GM21423 (cell line): ENCODE results near the gene B3GNT9.

Source experiments
- ATAC-seq: cut with Tn5 transposase; IDR thresholded peaks from one replicate; pipeline ENCODE4 v1.9.1; 2021; ENCODE audit warnings: mild to moderate bottlenecking, moderate library complexity; ENCODE audit not compliant: unreplicated experiment

B3GNT9 gene

GRCh38 chr16:67185651-67186134 lies 34.9 kb upstream of the B3GNT9 start:
- ATAC-seq = no peak

DNA sequence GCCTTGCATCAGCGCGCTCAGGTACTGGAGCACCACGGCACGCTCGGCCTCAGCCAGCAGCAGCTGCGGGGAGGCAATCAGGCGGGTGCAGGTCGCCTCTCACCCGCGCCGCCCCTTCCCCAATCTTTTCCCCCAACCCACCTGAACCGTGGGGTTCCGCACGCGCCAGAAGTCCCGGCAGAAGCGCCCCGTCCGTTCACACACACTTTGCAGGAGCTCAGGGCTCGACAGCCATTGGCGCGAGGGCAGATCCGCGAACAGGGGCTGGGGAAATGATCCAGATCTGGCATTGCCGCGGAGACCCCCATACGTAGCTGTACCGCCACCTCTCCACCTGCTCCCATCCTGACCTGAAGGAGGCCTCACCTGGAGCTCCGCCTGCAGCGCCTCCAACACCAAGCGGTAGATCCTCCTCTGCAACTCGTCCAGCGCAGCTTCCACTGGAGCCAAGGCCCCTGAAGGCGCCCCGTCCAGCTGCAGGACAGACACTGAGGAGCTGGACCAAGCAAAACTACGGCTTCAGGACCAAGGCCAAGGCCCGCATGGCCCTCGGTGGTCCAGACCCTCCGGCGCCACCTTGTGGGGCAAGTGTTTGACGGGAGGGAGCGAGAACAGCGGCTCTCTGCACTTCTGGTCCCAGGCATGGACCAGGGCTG lies 34.3 kb upstream of the B3GNT9 start:
- peak; percentile 21 for ATAC-seq

DNA sequence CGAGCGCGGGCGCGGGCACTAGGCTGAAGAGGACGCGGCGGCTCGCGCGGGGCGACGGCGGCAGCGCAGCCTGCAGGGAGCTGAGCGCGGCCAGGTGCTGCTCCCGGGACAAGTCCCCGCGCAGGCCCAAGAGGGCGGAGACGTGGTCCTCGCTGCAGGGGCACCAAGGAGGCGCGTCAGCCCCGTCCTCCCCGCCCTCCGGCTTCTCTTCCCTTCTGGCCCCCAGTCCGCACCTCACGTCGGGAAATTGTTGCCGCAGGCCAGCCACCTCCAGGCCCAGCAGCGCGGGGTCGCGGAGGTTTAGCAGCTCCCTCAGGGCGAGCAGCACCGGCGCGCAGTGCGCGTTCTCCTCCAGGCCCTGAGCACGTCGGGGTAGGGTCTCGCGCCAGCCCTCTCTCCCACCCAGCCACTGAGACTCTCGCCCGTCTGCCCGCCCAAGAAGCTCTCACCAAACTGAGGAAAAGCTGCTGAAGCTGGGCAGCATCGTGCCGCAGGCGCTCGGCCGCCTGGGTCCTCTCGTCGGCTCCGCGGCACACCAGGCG lies 33.7 kb upstream of the B3GNT9 start:
- ATAC-seq = peak; percentile 6

GRCh38 chr16:67183627-67184452 lies 33.0 kb upstream of the B3GNT9 start, which contains the start of gene MATCAP1:
Gene MATCAP1, minus strand, starts transcription at chr16:67183963. Its CDS starts 3,353 bp downstream, at chr16:67180610.
- peak; percentile 92 for ATAC-seq

- ATAC-seq = no peak
Observed at GRCh38 chr16:67183284-67183626, 32.5 kb upstream of the B3GNT9 start.

DNA sequence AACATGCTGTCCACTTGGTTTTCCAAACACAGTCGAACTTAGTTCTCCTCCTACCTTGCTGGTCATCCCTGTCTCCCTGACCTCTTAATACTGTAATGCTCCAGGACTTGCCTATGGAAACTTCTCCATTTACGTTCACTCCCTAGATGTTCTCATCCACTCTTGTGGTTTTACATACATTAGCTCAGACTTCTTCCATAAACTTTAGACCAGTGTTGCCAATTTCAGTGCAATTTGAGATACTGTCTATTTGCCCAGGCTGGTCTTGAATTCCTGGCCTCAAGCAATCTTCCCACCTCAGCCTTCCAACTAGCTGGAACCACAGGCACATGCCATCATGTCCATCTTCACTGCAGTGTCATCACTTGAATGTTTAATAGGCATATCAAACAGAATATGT lies 31.5 kb upstream of the B3GNT9 start:
- ATAC-seq = no peak

DNA sequence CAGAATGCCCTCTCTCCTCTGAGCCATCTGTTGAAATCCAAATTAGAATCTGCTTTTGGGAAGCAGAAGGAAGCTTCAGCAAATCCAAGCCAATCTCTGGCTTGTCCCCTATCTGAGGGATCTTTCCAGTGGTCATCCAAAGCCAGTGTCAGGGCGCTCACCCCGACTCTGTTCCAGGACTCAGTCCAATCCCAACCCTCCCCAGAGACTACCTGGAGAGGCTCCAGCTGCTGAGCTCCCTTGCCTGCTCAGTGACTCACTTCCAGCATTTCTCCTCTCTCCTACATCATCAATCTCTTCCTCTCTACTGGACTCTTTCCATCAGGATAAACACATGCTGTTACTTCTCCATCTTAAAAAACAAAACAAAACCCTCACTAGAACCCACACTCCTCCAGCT lies 30.5 kb upstream of the B3GNT9 start:
- no peak for ATAC-seq

DNA sequence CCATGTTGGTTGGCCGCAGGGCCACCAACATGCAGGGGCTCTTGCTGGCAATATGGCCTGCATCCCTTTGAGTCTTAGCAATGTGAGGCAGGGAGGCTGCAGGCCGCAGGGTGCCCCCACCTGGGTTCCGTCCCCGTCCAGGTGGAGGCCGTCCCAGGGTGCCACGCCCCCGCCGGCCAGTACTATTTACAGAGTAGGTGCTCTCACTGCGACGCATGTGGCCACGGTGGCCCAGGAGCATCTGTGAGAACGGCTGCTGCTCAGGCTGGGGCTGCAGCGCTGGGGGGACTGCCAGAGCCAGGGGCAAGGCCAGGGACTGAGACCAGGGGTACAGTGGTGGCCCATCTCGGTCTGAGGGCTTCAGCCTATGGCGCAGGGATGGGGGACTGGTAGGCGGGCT lies 29.4 kb upstream of the B3GNT9 start:
- ATAC-seq = no peak

DNA sequence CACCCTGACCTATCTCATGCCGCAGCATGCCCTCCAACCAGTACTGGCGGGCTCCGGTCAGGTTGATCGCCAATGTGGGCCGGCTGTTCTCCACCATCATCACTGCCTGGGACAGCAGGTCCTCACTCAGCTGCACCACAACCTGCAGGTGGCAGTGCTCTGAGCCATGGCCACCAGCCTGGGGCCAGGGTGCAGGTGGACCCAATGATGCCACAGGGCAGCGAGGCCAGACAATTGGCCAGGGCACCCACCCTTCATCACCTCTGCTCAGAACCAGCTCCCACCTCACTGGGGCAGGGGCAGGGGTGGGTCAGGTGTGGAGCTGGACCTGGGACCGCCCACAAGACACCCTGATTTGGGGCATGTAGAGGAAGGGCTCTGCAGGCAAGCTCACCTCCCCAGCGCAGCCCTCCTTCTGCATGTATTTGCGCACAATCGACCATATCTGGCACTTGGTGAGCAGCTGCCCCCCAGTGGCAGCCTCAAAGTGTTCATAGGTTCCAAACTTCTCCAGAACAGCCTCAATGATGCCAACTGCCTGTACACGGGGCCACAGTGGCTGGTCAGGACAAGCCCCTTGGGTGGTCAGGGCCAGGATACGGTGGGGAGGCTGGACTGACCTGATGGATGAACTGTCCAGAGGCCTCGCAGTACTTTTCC lies 28.8 kb upstream of the B3GNT9 start:
- ATAC-seq = no peak

DNA sequence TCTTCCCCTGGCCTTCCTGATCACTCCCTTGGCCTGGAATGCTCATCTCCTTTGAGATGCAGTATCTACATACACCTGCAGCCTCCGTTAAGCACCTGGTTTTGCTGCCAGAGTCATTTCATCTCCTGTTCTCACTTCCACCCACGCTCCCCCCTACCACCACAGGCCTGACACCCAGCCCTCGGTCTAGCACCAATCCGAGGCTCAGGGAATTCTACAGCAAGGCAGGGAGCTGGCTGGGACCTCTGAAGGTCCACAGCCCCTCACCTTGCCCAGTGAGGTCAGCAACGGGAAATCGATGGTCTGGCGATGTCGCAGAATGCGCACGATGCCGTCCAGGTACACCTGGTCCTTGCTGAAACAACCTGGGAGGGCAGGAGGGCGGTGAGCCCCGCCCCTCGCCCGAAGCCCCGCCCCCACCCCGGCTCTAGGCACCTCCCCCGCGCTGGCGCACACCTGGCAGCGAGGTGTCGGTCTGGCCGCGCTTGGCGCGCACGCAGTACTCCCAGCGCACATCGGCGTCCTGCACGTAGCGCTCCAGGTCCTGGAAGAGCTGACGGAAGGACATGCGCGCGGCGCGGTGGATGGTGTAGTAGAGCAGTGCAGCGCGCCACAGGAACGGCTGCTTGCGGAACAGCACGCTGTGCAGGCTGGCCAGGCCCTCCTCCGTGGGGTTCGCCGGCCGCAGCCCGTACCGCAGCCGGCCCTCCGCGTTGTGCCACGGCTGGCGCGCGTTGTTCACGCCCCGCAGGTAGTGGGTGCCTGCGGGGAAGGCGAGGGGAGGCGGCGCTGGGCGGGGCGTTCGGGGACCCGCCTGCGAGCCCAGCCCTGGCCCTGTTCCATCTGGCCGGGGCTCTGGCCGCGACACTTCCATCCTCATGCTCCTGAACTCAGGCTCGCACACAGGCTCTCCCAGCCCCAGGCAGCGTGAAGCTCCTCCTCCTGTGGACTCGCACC lies 27.2 kb upstream of the B3GNT9 start:
- no peak for ATAC-seq

GRCh38 chr16:67176662-67177061 lies 25.9 kb upstream of the B3GNT9 start:
- ATAC-seq = no peak

GRCh38 chr16:67174706-67175231 lies 24.0 kb upstream of the B3GNT9 start:
- ATAC-seq = no peak

DNA sequence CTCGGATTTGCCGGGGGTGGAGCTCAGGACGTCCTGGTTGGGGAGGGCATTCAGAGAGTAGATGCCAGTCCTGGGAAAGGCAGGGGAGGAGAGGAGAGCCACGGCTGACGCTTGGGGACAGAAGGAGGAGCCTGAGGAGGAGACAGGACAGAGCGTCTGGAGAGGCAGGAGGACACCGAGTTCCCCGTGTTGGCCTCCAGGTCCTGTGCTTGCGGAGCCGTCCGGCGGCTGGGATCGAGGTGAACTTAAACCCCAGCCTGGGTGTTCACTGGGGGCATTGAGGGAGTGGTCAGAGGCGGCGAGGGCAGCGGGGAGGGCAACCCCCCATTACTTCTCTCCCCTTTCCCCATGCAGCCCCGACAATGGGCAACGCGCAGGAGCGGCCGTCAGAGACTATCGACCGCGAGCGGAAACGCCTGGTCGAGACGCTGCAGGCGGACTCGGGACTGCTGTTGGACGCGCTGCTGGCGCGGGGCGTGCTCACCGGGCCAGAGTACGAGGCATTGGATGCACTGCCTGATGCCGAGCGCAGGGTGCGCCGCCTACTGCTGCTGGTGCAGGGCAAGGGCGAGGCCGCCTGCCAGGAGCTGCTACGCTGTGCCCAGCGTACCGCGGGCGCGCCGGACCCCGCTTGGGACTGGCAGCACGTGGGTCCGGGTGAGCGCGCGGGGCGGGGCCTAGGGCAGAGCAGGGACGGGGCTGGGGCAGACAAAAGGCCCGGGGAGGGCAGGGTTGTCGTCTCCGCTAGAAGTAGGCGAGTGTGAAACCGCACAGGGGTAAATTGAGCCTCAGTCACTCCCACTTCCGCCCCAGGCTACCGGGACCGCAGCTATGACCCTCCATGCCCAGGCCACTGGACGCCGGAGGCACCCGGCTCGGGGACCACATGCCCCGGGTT lies 23.3 kb upstream of the B3GNT9 start:
- ATAC-seq = peak; percentile 35

DNA sequence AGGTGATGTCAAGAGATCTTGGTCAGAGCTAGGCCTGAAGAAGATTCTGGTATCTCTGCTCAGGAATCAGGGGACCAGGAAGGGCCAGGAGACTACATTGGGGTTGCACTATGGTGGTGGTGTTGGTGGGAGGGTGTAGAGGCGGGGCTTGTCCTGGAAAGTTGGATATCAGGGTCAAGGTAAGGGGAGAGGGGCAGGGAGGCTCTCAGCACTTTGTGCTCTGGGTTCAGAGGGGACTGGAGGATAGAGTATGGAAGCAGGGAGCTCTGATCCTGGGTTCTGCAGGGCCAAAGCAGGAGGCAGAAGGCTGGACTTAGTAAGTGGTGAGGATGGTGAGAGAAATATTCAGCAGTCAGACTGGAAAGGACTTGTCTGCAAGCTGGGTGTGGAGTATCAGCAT lies 22.5 kb upstream of the B3GNT9 start:
- ATAC-seq = no peak

DNA sequence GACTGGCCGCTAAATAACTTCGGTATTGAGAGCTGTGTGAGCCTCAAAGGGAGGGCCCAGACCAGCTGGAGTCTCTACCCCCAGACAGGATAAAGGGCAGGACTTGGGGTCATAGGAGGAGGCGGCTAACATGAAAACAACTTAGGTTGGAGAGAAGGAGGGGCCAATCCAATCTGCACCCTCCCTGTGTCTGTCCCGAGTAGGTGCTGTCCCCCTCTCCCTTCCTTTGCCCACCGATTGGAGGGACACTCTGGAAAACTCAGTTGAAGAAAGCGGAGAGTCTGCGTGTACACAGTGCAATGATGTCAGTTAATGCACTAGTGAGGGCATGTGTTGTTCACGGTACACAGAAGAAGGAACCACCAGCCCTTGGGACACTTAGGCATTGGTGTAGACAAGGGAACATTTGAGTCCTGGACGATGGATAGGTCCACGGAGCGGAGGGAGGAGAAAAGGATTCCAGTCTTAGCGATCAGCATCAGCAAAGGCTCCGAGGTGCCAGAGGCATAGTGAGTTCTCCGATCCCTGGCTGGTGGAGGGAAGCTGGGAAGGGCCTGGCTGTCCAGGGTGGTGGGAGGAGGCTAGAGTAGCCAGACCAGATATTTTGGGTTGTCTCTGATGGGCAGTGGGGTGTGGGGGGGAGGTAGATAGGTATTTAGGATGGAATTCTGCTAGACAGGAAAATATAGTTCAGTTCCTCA lies 20.3 kb upstream of the B3GNT9 start:
- no peak for ATAC-seq

- ATAC-seq = peak; percentile 40
Observed at GRCh38 chr16:67170168-67170948, 19.6 kb upstream of the B3GNT9 start, which contains the start of gene NOL3. Gene NOL3, plus strand, starts transcription at chr16:67170538.

DNA sequence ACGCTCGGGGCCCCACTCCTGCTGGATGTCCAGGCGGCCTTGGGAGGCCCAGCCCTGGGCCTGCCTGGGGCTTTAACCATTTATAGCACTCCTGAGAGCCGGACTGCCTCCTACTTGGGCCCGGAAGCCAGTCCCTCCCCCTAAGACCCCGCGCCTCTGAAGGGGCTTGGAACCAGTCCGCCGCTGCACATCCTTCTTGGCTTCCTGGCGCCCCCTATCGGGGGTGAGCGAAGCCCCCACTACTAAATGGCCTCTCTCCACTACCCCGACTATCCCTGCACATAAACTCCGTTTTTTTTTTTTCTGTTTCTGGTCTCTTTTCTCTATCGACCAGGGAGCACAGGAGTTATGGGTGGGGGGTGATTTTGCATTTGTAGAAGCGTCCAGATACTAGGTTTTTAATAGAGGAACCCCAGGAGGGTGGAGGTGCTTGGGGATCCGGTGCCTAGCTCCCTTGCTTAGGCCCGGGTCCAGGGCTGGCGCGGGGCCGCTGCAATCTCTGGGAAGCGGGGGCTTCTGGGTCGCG lies 18.9 kb upstream of the B3GNT9 start:
- ATAC-seq = no peak
